ENCODE measurements around the gene GFAP. TPM values are rescaled to one million over a fixed set of nuclear protein-coding genes. Genes with fewer than 3 reads are reported as not detected.

GFAP gene
- total and polyA plus RNA-seq, 7 donors = 1.3 to 2.4 TPM; not detected in 5

- TF ChIP-seq POLR2A (IDR thresholded peaks at IDR 0.05) (no peak), POLR2AphosphoS5 (IDR thresholded peaks at IDR 0.05) (no peak), CTCF (IDR thresholded peaks at IDR 0.05) (no peak), EP300 (IDR thresholded peaks at IDR 0.05) (no peak)
- H3K36me3 ChIP-seq = peaks cover 52 to 95% (median 80%) of the 10 kb centered on the region in 4 donors
- H3K9me3 ChIP-seq = no peaks in the 10 kb centered on the region
- WGBS, 2 donors = 92 to 93% methylated on average over 5 of the region's 5 CpGs
- intact Hi-C loops (cut with DNase I) = no loop called here
- no peaks in the 10 kb centered on the region for H3K4me1 ChIP-seq
- no peaks in the 10 kb centered on the region for H3K27me3 ChIP-seq
- DNase-seq = no peak
- no peak overlapping the region for H3K27ac ChIP-seq
- H3K4me3 ChIP-seq = no peak overlapping the region
Observed at GRCh38 chr17:44854192-44854591, 61.1 kb downstream of the GFAP start.

Small RNA genes within 50 kb of the gene (small RNA-seq; reads per million reads assigned to genes)
- gene CCDC103 = 0 reads per million in 3 donors
- gene MIR6783 = 0 reads per million in 3 donors
- 0 reads per million in 3 donors for gene RN7SL405P

Other genes with a start within 250 kb of the GFAP start
- gene CCDC43, start 225.7 kb downstream of the GFAP start, total RNA-seq = 10 to 100 TPM; 14.3 to 20.8 (median 15.8) TPM
- 10 to 100 TPM; 10.2 to 14.9 (median 14.3) TPM for gene CCDC43, start 225.7 kb downstream of the GFAP start, polyA plus RNA-seq
- gene DBF4B, start 206.8 kb downstream of the GFAP start, total RNA-seq = 1 to 10 TPM; 3.5 to 5.2 (median 4.8) TPM
- gene DBF4B, start 206.8 kb downstream of the GFAP start, polyA plus RNA-seq = 1 to 10 TPM in 2 of 3 donors, under 1 TPM in 1; 0.60 to 7.8 (median 1.2) TPM
- gene ADAM11, start 156.5 kb downstream of the GFAP start, total RNA-seq = 1 to 10 TPM; 1.8 to 3.3 (median 3.2) TPM
- under 1 TPM in 2 of 3 donors, not detected in 1; under 0.01 to 0.61 TPM for gene ADAM11, start 156.5 kb downstream of the GFAP start, polyA plus RNA-seq
- gene GJC1, start 85.2 kb downstream of the GFAP start, total RNA-seq = 100 to 1,000 TPM in 1 of 4 donors, 10 to 100 TPM in 3; 68.0 to 134 (median 82.7) TPM
- gene GJC1, start 85.2 kb downstream of the GFAP start, polyA plus RNA-seq = 1 to 10 TPM in 1 of 3 donors, under 1 TPM in 2; 0.23 to 4.7 (median 0.60) TPM
- 1 to 10 TPM in 2 of 4 donors, not detected in 2; 1.8 to 2.5 TPM for gene HIGD1B, start 67.6 kb downstream of the GFAP start, total RNA-seq
- gene HIGD1B, start 67.6 kb downstream of the GFAP start, polyA plus RNA-seq = 1 to 10 TPM in 1 of 3 donors, not detected in 2; 1.1 TPM
- 10 to 100 TPM; 33.7 to 93.1 (median 55.8) TPM for gene EFTUD2, start 16.1 kb downstream of the GFAP start, total RNA-seq
- 10 to 100 TPM; 20.6 to 48.4 (median 21.6) TPM for gene EFTUD2, start 16.1 kb downstream of the GFAP start, polyA plus RNA-seq
- gene KIF18B, start 32.3 kb upstream of the GFAP start, total RNA-seq = 1 to 10 TPM in 1 of 4 donors, under 1 TPM in 3; under 0.01 to 1.4 (median 0.30) TPM
- gene KIF18B, start 32.3 kb upstream of the GFAP start, polyA plus RNA-seq = 10 to 100 TPM in 1 of 3 donors, 1 to 10 TPM in 1, under 1 TPM in 1; 0.60 to 10.5 (median 1.4) TPM
- 1 to 10 TPM in 2 of 4 donors, under 1 TPM in 2; 0.41 to 4.3 (median 1.3) TPM for gene C1QL1, start 52.8 kb upstream of the GFAP start, total RNA-seq
- 1 to 10 TPM in 2 of 3 donors, not detected in 1; 1.4 to 2.0 TPM for gene C1QL1, start 52.8 kb upstream of the GFAP start, polyA plus RNA-seq
- 10 to 100 TPM; 25.2 to 46.0 (median 31.9) TPM for gene DCAKD, start 136.1 kb upstream of the GFAP start, total RNA-seq
- 10 to 100 TPM in 1 of 3 donors, 1 to 10 TPM in 2; 5.1 to 14.7 (median 7.8) TPM for gene DCAKD, start 136.1 kb upstream of the GFAP start, polyA plus RNA-seq
- gene NMT1, start 145.8 kb upstream of the GFAP start, total RNA-seq = 10 to 100 TPM; 41.0 to 59.2 (median 55.6) TPM
- 10 to 100 TPM; 13.2 to 38.4 (median 15.3) TPM for gene NMT1, start 145.8 kb upstream of the GFAP start, polyA plus RNA-seq
- 10 to 100 TPM; 27.4 to 45.7 (median 33.9) TPM for gene PLCD3, start 217.0 kb upstream of the GFAP start, total RNA-seq
- gene PLCD3, start 217.0 kb upstream of the GFAP start, polyA plus RNA-seq = 100 to 1,000 TPM; 114 to 274 (median 137) TPM
- 10 to 100 TPM; 20.0 to 24.9 (median 21.9) TPM for gene ACBD4, start 220.2 kb upstream of the GFAP start, total RNA-seq
- gene ACBD4, start 220.2 kb upstream of the GFAP start, polyA plus RNA-seq = 10 to 100 TPM; 13.2 to 36.5 (median 20.1) TPM
- 10 to 100 TPM; 41.0 to 60.9 (median 49.4) TPM for gene HEXIM1, start 233.0 kb upstream of the GFAP start, total RNA-seq
- 10 to 100 TPM; 21.6 to 38.8 (median 24.7) TPM for gene HEXIM1, start 233.0 kb upstream of the GFAP start, polyA plus RNA-seq
- gene HEXIM2, start 246.4 kb upstream of the GFAP start, total RNA-seq = 10 to 100 TPM in 2 of 4 donors, 1 to 10 TPM in 2; 7.5 to 14.7 (median 11.2) TPM
- 1 to 10 TPM; 1.8 to 7.8 (median 6.6) TPM for gene HEXIM2, start 246.4 kb upstream of the GFAP start, polyA plus RNA-seq